ENCODE measurements around the gene OSBPL8. TPM values are rescaled to one million over a fixed set of nuclear protein-coding genes. Genes with fewer than 3 reads are reported as not detected.

The OSBPL8 gene
- total and polyA plus RNA-seq, 2 donors (not counting 1 experiment from before 2014, with no cell fraction given): 11.1 to 112 TPM

GRCh38 chr12:76446090-76446489, 113.5 kb downstream of the OSBPL8 start:
- peaks cover 26% of the 10 kb centered on the region for H3K4me1 Mint-ChIP-seq
- no peaks in the 10 kb centered on the region for H3K9me3 Mint-ChIP-seq (ENCODE audit: insufficient read depth)
- no peak for TF ChIP-seq EZH2 (IDR thresholded peaks at IDR 0.05; ENCODE audit: borderline replicate concordance, insufficient read depth, low read depth, low read length, poor library complexity, severe bottlenecking)
- no peak for TF ChIP-seq CTCF (IDR thresholded peaks at IDR 0.05)
- Histone ChIP-seq H3K79me2 (ENCODE audit: control insufficient read depth, insufficient read depth, low read length) (peaks cover 56% of the 10 kb centered on the region), H3K9me3 (ENCODE audit: control extremely low read depth in 1 of 3, control insufficient read depth in 2 of 3, insufficient read depth in 1 of 3, low read length in 2 of 3) (no peaks in the 10 kb centered on the region), H4K20me1 (ENCODE audit: control insufficient read depth, insufficient read depth, low read length, poor library complexity, severe bottlenecking) (peaks cover 25% of the 10 kb centered on the region), H3K27ac (ENCODE audit: low read length in 2 of 2) (no peak overlapping the region), H3K9ac (ENCODE audit: low read length) (no peak overlapping the region), H3K4me1 (ENCODE audit: control insufficient read depth in 2 of 2, insufficient read depth in 2 of 2, low read length in 2 of 2) (peaks cover 0 to 9% of the 10 kb centered on the region in 2 donors), H3K27me3 (replicated peaks in 1 of 4; ENCODE audit: control extremely low read depth in 1 of 4, control insufficient read depth in 3 of 4, insufficient read depth in 4 of 4, low read length in 3 of 4) (no peaks in the 10 kb centered on the region), H3K4me3 (ENCODE audit: control extremely low read depth in 1 of 5, extremely low read depth in 1 of 5, insufficient read depth in 1 of 5, low read depth in 2 of 5, low read length in 4 of 5) (no peak overlapping the region), H2AFZ (ENCODE audit: insufficient read depth, low read depth, low read length, poor library complexity, severe bottlenecking) (no peak overlapping the region), H3K4me2 (replicated peaks; ENCODE audit: low read depth, low read length, poor library complexity, severe bottlenecking) (no peak overlapping the region), H3K36me3 (replicated peaks in 1 of 2; ENCODE audit: control extremely low read depth in 1 of 2, control insufficient read depth in 1 of 2, extremely low read depth in 1 of 2, insufficient read depth in 2 of 2, low read length in 1 of 2) (peaks cover 0 to 17% of the 10 kb centered on the region in 2 experiments)
- intact Hi-C loops (cut with micrococcal nuclease): no loop called here
- no peaks in the 10 kb centered on the region for H3K27me3 Mint-ChIP-seq
- no peak overlapping the region for H3K27ac Mint-ChIP-seq
- DNase-seq (no peak), ATAC-seq (ENCODE audit: low read depth) (no peak)
- CTCF ChIA-PET: interaction anchor here (2.4 kb wide), 1 partner anchor 9 kb away, joined by 11 read pairs; no protein-coding TSS in a partner anchor
- H3K4me3 Mint-ChIP-seq: no peak overlapping the region
- no CpG with 5 or more reads among the region's 1 CpG for WGBS (ENCODE audit: insufficient coverage)
- POLR2A ChIA-PET: no interaction called here

- TF ChIP-seq EZH2 (IDR thresholded peaks at IDR 0.05; ENCODE audit: borderline replicate concordance, insufficient read depth, low read depth, low read length, poor library complexity, severe bottlenecking) (no peak), CTCF (IDR thresholded peaks at IDR 0.05) (no peak)
- Mint-ChIP-seq H3K27me3 (no peaks in the 10 kb centered on the region), H3K4me3 (no peak overlapping the region), H3K4me1 (peaks cover 33% of the 10 kb centered on the region), H3K9me3 (ENCODE audit: insufficient read depth) (no peaks in the 10 kb centered on the region), H3K27ac (no peak overlapping the region)
- Histone ChIP-seq H3K4me1 (ENCODE audit: control insufficient read depth in 2 of 2, insufficient read depth in 2 of 2, low read length in 2 of 2) (peaks cover 0 to 12% of the 10 kb centered on the region in 2 donors), H3K36me3 (replicated peaks in 1 of 2; ENCODE audit: control extremely low read depth in 1 of 2, control insufficient read depth in 1 of 2, extremely low read depth in 1 of 2, insufficient read depth in 2 of 2, low read length in 1 of 2) (peaks cover 0 to 12% of the 10 kb centered on the region in 2 experiments), H4K20me1 (ENCODE audit: control insufficient read depth, insufficient read depth, low read length, poor library complexity, severe bottlenecking) (peaks cover 25% of the 10 kb centered on the region), H3K79me2 (ENCODE audit: control insufficient read depth, insufficient read depth, low read length) (peaks cover 56% of the 10 kb centered on the region), H3K4me2 (replicated peaks; ENCODE audit: low read depth, low read length, poor library complexity, severe bottlenecking) (no peak overlapping the region), H3K27me3 (replicated peaks in 1 of 4; ENCODE audit: control extremely low read depth in 1 of 4, control insufficient read depth in 3 of 4, insufficient read depth in 4 of 4, low read length in 3 of 4) (no peaks in the 10 kb centered on the region), H3K4me3 (ENCODE audit: control extremely low read depth in 1 of 5, extremely low read depth in 1 of 5, insufficient read depth in 1 of 5, low read depth in 2 of 5, low read length in 4 of 5) (no peak overlapping the region), H2AFZ (ENCODE audit: insufficient read depth, low read depth, low read length, poor library complexity, severe bottlenecking) (no peak overlapping the region), H3K9me3 (ENCODE audit: control extremely low read depth in 1 of 3, control insufficient read depth in 2 of 3, insufficient read depth in 1 of 3, low read length in 2 of 3) (no peaks in the 10 kb centered on the region), H3K9ac (ENCODE audit: low read length) (no peak overlapping the region), H3K27ac (ENCODE audit: low read length in 2 of 2) (no peak overlapping the region)
- POLR2A ChIA-PET: no interaction called here
- DNase-seq (no peak), ATAC-seq (ENCODE audit: low read depth) (no peak)
- CTCF ChIA-PET: interaction anchor here (2.4 kb wide), 1 partner anchor 10 kb away, joined by 11 read pairs; no protein-coding TSS in a partner anchor
- intact Hi-C loops (cut with micrococcal nuclease): no loop called here
- WGBS (ENCODE audit: insufficient coverage): no CpG with 5 or more reads among the region's 1 CpG
Observed at GRCh38 chr12:76445462-76445861, 114.1 kb downstream of the OSBPL8 start.

All from B cell (primary cell).